ENCODE data around the gene RAB40C. TPM values are rescaled to one million over a fixed set of nuclear protein-coding genes. Genes with fewer than 3 reads are reported as not detected.

The RAB40C gene
- polyA plus RNA-seq, 2 of the 4 experiments (the other 2 are of a cell fraction), result 4.4 to 9.7 TPM

GRCh38 chr16:572865-573650, 16.8 kb upstream of the RAB40C start:
- no peaks in the 10 kb centered on the region for H3K9me3 ChIP-seq
- H3K4me1 ChIP-seq, result peaks cover 14% of the 10 kb centered on the region
- no peak for DNase-seq (ENCODE audit: low read depth in 1 of 2, low spot score in 1 of 2)
- ChIA-PET POLR2A (no interaction called here), CTCF (interaction anchor here (1.1 to 1.5 kb wide), 4 partner anchors 9 to 94 kb away, joined by 3 to 4 read pairs (median 4); no protein-coding TSS in a partner anchor)
- no peak overlapping the region for H3K27ac ChIP-seq
- no peak for FAIRE-seq
- no peak overlapping the region for H3K4me3 ChIP-seq
- 81% methylated on average over 20 of the region's 27 CpGs for WGBS (ENCODE audit: missing lambda C conversion rate)
- no peak for ATAC-seq
- TF ChIP-seq ELK1 (IDR thresholded peaks at IDR 0.05; ENCODE audit: low read depth, low read length), result no peak
- H3K4me2 ChIP-seq, result no peak overlapping the region

GRCh38 chr16:574021-574760, 15.7 kb upstream of the RAB40C start:
- no peak for DNase-seq (ENCODE audit: low read depth in 1 of 2, low spot score in 1 of 2)
- no peak for ATAC-seq
- CTCF ChIA-PET, result interaction anchor here (1.1 to 3.1 kb wide), 3 partner anchors 12 to 87 kb away, joined by 3 to 11 read pairs (median 4); no protein-coding TSS in a partner anchor
- Histone ChIP-seq H3K4me1 (peaks cover 10% of the 10 kb centered on the region), H3K27ac (no peak overlapping the region), H3K4me2 (no peak overlapping the region), H3K9me3 (no peaks in the 10 kb centered on the region), H3K4me3 (no peak overlapping the region)
- 91% methylated on average over 34 of the region's 46 CpGs for WGBS (ENCODE audit: missing lambda C conversion rate)
- FAIRE-seq, result no peak
- TF ChIP-seq POLR2A (IDR thresholded peaks at IDR 0.05; ENCODE audit: low read length) (no peak), RFX5 (IDR thresholded peaks at IDR 0.05) (no peak), ZC3H11A (IDR thresholded peaks at IDR 0.05) (no peak)
- POLR2A ChIA-PET, result no interaction called here

- Histone ChIP-seq H3K4me1 (peaks cover 8% of the 10 kb centered on the region; the same call in 2 of the 3 replicates), H3K4me3 (no peak overlapping the region), H3K9me3 (no peaks in the 10 kb centered on the region), H3K4me2 (no peak overlapping the region), H3K27ac (no peak overlapping the region)
- ChIA-PET CTCF (interaction anchor here (1.4 to 3.1 kb wide), 4 partner anchors 11 to 82 kb away, joined by 3 to 11 read pairs (median 6); no protein-coding TSS in a partner anchor), POLR2A (no interaction called here)
- no peak for ATAC-seq
- no peak for TF ChIP-seq FOSL2 (IDR thresholded peaks at IDR 0.05)
- no peak for TF ChIP-seq FOSL2 (CRISPR knock-in tag; IDR thresholded peaks at IDR 0.05)
- no peak for TF ChIP-seq GATA3 (IDR thresholded peaks at IDR 0.05; ENCODE audit: borderline replicate concordance)
- TF ChIP-seq BHLHE40 (IDR thresholded peaks at IDR 0.05; ENCODE audit: low read depth, low read length), result no peak
- no peak for TF ChIP-seq HOXB5 (CRISPR knock-in tag; IDR thresholded peaks at IDR 0.05)
- no peak for TF ChIP-seq REST (IDR thresholded peaks at IDR 0.05)
- TF ChIP-seq HDAC2 (IDR thresholded peaks at IDR 0.05), result no peak
- TF ChIP-seq EHMT2 (IDR thresholded peaks at IDR 0.05; ENCODE audit: low read depth), result no peak
- no peak for TF ChIP-seq KDM1A (IDR thresholded peaks at IDR 0.05; ENCODE audit: low read depth)
- TF ChIP-seq MAZ (IDR thresholded peaks at IDR 0.05; ENCODE audit: borderline replicate concordance, low read depth, low read length), result no peak
- no peak for TF ChIP-seq ZSCAN20 (CRISPR knock-in tag; IDR thresholded peaks at IDR 0.05)
- no peak for TF ChIP-seq RARB (CRISPR knock-in tag; IDR thresholded peaks at IDR 0.05)
- no peak for TF ChIP-seq ZFP36 (IDR thresholded peaks at IDR 0.05; ENCODE audit: borderline replicate concordance, partially characterized antibody)
- no peak for TF ChIP-seq EP300 (IDR thresholded peaks at IDR 0.05)
- TF ChIP-seq RCOR1 (IDR thresholded peaks at IDR 0.05; ENCODE audit: low read depth, low read length), result no peak
- no peak for TF ChIP-seq ELK1 (IDR thresholded peaks at IDR 0.05; ENCODE audit: low read depth, low read length)
- no peak for TF ChIP-seq MAX (IDR thresholded peaks at IDR 0.05)
- DNase-seq (ENCODE audit: low read depth in 1 of 2, low spot score in 1 of 2), result no peak
- FAIRE-seq, result no peak
- WGBS (ENCODE audit: missing lambda C conversion rate), result 90% methylated on average over 31 of the region's 36 CpGs
Observed at GRCh38 chr16:575354-576196, 14.3 kb upstream of the RAB40C start.

Measured in A549 (cell line).